ENCODE results near the gene ZNF48.
A peak's percentile ranks its signal among the peaks of the same experiment; 100 is the strongest.

ZNF48 gene

DNA sequence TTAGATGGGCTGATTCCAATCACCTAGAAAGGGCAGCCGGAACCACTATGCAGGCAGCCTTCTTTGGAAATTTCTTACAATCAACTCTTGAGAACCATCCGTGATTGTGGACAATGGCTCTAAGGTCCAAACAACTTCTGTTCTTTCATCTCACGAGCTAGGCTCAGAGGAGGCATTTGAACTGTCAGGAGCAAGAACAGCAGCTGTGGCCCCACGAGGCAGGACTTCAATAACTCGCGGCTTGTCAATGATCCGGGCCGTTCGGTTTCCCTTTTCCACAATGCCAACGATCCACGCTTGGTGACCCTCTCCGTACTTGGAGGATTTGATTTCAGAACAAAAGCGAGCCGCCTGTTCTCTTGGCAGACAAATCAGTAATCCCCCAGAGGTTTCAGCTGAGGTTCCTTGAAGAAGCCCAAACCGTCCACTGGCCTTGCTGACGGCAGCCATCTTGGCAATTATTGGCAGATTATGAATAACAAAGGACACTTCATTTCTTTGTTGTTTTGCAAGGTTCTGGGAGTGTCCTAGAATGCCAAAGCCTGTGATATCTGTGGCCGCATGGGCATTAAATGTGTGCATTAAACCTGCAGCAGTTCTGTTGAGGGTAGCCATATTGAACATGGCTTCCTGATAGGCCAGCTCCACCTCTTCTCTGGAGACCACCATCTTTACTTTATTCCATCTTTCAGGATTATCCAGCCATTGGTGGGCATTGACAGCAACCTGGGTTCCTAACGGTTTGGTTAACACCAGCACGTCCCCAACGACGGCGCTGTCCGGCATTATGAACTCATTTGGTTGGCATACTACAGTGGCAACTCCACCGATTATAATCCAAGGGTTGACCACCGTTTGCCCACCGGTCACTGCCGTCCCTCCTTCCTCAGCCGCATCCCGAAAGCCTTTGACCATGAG lies 49.3 kb downstream of the ZNF48 start:
- no peak for DNase-seq

DNA sequence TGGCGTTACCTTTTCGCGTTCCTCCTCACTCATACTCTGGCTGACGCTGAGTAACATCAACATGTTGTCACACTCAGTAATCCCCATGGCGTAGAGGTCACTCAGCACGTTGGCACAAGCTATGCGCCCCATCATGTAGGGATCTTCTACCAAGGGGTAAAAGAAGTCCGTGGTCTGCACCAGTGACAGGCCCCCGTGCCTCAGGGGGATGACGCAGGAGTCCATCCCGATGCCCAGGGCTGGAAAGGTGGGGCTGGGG lies 49.9 kb downstream of the ZNF48 start:
- no peak for DNase-seq

DNA sequence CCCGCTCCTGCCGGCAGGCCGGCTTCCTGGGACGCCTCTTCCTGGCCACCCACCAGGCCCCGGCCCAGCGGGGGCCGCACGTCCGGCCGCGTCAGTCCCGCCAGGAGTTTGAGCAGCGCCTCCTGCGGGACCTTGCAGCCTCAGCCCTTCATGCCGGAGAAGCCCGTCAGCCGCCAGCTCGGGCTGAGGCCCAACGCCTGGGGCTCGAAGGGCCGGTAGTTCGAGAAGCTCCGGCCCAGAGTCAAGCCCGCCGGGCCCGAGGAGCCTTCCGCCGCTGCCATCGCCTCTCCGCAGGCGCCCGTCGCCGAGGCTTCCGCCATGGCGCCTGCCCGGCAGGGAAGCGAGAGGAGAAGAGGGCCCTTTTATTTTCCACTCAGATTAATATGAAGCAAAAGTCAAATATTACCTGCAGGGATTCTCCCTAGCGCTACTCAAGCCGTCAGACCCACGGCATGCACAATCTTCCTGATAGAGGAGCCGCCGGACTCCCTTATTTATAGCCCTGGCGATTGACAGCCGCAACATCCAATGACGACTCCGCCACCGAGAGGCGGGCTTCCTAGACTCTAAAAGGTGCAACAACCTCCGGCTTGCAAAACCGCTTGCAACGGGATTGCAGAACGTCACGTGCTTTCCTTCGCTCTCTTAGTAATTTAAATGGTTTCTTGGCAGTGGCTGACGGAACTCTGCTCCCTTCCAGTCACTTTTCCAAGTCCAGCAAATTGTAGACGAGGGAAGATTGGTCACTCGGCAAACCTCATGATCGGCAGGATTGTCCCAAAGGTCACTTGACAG lies 50.4 kb downstream of the ZNF48 start, which contains the start of gene SEPHS2:
TSS of gene SEPHS2 (minus strand) at position 467 of the 795 bp plus-strand sequence. CDS start at position 320, 147 bp downstream.
- DNase-seq: peak; percentile 95

DNA sequence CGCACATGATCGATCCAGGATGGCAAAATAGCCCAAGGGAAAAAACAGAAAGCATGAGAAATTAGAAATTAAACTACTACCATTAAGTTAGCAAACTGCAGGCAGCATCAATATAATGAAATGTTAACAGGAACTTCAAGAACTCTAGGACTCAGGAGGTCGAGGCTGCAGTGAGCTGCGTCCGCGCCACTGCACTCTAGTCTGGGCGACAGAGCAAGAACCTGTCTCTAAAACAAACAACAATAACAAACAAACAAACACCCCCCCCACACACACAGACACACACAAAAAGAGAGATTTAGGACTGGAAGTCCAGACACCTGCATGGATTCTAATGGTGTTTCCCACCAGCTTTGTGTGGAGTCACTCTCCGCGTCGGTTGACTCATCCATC lies 51.0 kb downstream of the ZNF48 start:
- no peak for DNase-seq

DNA sequence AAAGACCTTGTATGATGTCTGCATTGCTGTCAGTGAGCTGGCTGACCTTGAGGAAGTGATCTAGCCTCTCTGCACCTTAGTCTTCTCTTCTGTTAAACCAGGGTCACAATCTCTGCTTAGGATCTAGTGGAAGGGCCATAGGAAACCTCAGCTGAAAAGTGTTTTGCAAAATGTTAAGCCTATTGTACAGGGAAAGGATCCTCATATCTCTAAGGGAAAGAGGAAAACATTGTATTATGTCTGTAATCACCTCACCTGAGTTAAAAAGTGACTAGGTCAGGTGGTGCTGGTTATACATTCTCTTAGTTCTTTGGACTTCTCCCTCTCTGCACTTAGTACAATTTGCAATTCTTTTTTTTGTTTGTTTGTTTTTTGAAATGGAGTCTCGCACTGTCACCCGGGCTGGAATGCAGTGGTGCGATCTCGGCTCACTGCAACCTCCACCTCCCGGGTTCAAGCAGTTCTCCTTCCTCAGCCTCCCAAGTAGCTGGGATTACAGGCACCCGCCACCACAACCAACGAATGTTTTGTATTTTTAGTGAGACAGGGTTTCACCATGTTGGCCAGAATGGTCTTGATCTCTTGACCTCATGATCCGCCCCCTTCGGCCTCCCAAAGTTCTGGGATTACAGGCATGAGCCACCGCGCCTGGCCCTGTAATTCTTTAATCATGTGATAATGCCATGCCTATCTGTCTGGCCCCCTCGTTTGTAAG lies 52.4 kb downstream of the ZNF48 start:
- no peak for DNase-seq

- no peak for DNase-seq
Measured at GRCh38 chr16:30449116-30449435, 53.9 kb downstream of the ZNF48 start.
